A549 treated with ZK216348 at 1 μM for 4 hours (cell line): ENCODE measurements around the gene RUNDC1. TPM values are rescaled to one million over a fixed set of nuclear protein-coding genes. Genes with fewer than 3 reads are reported as not detected.

Source experiments
- total RNA-seq: library from RNA; stranded (reverse); fragments of 200-300 nt; extraction: Qiagen RNA extraction; gene quantifications from 5 replicates; pipeline ENCODE4 v1.2.3, GENCODE V29; 2022; ENCODE audit warnings: low read depth

Gene RUNDC1
- 18.0 to 23.7 TPM (median 21.3 TPM) in 5 replicates for total RNA-seq

DNA sequence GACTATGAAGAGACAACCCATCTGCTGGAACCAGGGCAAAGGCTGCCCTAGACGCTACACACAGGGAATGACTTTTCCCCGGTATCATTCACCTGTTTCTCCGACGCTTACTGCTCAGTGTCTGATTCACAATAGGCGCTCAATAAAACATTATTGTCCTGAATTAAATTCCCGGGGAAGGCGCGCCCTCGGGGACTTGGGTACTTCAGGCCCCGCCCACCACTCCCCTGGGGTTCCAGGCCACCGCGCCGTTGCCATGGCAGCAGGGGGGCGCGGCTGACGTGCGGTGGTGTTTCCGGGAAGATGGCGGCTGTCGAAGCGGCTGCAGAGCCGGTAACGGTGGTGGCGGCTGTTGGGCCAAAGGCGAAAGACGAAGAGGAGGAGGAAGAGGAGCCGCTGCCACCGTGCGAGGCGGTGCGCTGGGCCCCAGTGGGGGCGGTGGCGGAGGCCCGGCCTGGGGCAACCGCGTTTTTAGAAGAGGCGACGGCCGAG is at the start of gene RUNDC1:
Gene RUNDC1 (plus strand): TSS at position 292 of the 492 bp plus-strand sequence. CDS start 12 bp downstream, at position 304.

GRCh38 chr17:42964161-42964932 is 16.0 kb upstream of the RUNDC1 start, which contains the start of gene AARSD1:
Gene AARSD1 (minus strand): TSS chr17:42964454. CDS start chr17:42964440, 14 bp downstream.

DNA sequence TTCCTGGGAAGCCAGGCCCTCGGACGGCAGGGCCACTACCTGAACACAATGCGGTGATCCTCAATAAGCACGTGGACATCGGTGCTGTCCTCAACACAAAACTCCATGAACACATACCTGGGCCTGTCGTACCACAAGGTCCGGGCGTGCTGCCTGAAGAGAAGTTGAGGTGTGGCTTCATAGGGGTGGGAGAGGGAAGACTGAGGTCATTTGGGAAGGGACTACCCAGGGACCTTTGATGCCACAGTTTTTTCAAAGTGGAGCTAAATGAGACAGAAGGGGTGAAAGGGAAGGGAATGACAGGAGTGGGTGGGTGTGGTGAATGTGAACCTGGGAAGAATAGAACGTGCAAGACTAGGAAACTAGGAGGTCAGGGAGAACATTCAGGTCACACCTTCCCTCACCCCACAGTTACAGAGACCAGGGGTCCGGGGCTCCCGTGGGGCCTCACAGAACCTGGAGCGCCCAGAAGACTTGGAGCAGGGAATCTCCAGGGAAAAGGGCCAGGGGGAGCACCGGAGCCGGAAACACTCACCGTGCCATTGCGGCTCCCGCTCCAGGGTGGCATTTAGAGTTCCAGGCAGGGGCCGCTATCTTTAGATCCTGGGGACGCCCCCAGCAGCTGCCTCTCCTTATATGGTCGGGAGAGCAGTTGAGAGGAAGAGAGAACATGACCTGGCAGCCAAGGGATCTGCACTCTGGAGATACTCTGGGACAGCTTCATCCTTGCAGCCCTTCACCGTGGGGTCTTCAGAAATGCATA is 673 bp upstream of the RUNDC1 start, which contains the start of gene PTGES3L:
Gene PTGES3L (minus strand): TSS at position 570 of the 763 bp plus-strand sequence. CDS start 27 bp downstream, at position 543.

DNA sequence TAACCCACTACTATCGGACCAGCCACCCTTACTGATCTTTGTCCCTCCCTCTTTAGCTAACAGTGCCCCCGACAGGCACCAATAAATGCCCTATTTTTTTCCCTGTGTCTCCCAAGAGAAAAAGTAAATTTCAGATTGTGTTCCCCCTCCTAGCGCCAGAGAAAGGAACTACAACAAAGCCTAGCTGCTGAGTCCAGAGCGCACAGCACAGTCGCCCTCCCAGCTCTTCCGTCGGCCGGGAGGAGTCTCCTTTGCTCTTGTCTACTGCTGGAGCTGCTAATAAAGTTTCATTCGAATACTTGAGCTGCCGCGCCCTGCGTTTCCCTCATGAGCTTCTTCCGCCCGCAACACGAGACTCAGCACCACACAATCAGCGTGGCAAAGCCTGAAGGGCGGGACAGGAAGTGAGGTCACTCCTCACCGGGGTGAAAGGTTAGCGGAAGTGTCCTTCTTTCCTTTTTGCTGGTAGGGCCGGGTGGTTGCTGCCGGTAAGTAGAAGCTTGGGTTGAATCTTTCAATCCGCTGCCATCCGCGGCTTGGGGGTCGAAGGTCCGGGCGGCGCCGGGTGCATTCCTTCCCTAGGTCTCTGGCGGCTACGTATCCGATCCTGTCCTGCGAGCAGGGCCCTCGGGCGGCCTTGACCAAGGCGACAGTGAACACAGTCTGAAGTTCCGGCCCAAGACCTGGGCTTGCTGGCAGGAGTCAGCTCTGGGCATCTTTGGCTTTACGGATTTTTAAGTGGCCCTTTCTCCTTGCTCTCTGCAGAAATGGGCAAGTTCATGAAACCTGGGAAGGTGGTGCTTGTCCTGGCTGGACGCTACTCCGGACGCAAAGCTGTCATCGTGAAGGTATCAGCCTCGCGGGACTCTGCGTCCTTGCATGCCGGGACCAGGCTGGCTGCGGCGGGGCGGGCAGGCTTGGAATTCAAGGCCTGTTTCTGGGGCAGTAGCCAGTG is 17.9 kb downstream of the RUNDC1 start, which contains the start of gene RPL27:
Gene RPL27 (plus strand): TSS at position 436 of the 955 bp plus-strand sequence. CDS start 332 bp downstream, at position 768.

DNA sequence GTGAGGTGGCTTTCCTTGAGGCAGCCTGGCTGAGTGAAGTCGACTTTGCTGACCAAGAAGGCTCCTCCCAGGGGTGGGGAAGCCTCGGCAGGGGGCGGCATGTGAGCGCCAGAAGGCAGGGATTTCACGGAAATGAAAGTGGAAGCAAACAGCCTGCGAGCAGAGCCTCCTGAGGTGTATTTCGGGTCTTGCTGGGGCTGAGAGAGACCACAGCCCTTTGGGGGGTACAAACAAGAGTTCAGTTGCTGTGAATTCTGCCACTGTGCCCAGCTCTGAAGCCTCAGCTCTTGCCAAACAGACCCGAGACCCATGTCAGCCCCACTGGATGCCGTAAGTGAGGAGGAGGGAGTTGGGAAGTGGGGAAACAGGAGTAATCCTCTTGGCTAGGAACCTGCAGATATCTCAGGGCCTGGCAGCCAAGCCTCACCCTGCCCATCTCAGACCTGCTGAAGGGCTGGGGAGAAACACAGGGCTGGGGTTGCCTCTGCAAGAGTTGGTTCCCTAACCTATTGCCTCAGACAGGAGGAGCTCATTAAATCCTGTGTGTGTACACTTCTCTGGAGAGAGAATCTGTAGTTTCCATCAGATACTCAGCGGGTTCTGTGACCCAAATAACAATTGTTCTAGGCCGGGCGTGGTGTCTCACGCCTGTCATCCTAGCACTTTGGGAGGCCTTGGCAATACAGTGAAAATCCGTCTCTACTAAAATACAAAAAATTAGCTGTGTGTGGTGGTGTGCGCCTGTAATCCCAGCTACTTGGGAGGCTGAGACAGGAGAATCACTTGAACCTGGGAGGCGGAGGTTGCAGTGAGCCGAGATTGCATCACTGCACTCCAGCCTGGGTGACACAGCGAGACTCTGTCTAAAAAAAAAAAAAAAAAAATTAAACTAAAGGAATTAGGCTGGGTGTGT is 26.5 kb downstream of the RUNDC1 start, which contains the start of gene IFI35:
Gene IFI35 (plus strand): TSS at position 146 of the 913 bp plus-strand sequence. CDS start 164 bp downstream, at position 310.

DNA sequence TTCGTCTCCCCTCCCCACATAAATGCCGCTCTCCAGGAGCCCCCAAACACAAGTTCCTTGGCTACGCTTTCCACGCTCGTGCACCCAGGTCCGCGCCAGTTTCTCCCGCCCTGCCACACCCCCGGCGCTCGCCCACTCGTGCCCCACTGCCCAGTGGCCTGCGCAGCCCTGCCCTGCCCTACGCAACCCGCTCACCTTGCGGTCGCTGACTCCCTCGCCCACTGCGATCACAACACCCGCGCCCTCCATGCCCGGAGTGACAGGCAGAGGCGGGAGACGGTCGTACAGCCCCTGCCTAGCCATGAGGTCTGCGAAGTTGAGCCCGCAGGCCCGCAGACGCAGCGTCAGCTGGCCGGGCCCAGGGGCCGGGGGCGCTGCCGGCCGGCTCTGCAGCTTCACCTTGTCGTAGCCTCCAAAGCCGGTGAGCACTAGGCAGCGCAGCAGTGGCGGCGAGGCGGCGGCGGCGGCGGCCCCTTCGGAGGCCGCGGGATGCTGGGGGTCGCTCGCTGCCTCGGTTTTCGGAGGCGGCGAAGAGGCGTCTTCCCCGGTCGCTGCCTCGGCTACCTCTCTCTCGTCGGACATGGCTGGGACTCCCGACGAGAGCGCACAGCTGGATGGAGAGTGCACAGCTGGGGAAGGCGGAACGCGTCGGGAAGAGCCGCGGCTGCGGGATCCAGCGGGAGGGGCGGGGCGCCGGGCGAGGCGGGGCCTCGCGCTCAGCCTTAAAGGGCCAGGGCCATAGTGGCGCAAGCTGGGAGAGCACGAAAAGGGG is 41.6 kb downstream of the RUNDC1 start, which contains the start of gene VAT1:
Gene VAT1 (minus strand): TSS at position 645 of the 772 bp plus-strand sequence. CDS start 63 bp downstream, at position 582.

DNA sequence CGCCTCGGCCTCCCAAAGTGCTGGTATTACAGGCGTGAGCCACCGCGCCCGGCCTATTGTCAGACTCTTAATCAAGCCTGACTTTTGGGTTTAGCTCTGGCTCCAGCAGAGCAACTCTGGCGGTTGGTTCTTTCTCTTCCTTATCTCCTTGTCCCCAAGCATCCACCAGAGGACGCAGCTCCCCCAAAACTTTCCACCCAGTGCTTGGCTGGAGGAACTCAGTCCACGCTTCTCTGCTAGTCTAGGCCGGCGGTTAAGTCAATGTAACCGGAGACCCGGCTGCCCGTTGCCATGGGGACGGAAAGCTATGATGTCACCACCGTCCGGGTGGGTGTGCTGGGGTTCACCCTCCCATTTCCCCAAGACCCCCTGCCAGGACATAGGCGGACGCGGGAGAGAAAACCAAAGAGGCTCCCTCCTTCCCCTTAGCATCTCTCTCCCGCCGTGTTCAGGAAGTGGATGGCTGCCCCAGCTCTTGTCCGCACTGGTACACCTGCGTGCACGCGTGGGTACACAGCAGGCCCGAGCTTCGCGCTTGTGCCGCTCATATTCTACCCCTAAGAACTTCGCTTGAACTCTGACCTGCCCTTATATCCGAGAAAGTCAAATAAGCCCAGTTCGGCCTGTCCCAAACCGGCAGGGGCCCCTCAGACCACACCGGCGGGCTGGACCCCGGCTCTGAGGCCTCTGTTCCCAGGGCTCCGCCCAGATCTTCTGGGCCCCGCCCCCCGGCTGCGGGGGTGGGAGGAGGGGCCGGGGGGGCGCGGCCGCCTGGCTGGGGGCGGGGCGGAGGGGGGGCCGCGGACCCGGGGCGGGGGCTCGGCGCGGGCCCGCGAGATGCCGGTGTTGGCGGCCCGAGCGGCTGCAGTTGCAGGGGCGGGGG is 44.3 kb downstream of the RUNDC1 start, which contains the start of gene RND2:
Gene RND2 (plus strand): TSS at position 825 of the 883 bp plus-strand sequence. CDS start 117 bp downstream, outside the sequence.

Other genes with a start within 250 kb of the RUNDC1 start
- gene EZH1, start 235.5 kb upstream of the RUNDC1 start, total RNA-seq: 10.2 to 14.6 TPM (median 13.3 TPM) in 5 replicates
- gene RAMP2, start 219.3 kb upstream of the RUNDC1 start, total RNA-seq: 0.74 to 1.3 TPM (median 0.88 TPM) in 4 of 5 replicates, not detected in the other
- gene VPS25, start 207.1 kb upstream of the RUNDC1 start, total RNA-seq: 118 to 129 TPM (median 121 TPM) in 5 replicates
- 0.47 to 2.3 TPM (median 1.7 TPM) in 5 replicates for gene WNK4, start 200.0 kb upstream of the RUNDC1 start, total RNA-seq
- gene COA3, start 181.9 kb upstream of the RUNDC1 start, total RNA-seq: 92.1 to 146 TPM (median 129 TPM) in 5 replicates
- 0.18 TPM in 1 of 5 replicates, not detected in the others for gene CNTD1, start 181.7 kb upstream of the RUNDC1 start, total RNA-seq
- gene BECN1, start 156.3 kb upstream of the RUNDC1 start, total RNA-seq: 73.4 to 105 TPM (median 80.8 TPM) in 5 replicates
- 235 to 258 TPM (median 245 TPM) in 5 replicates for gene PSME3, start 147.2 kb upstream of the RUNDC1 start, total RNA-seq
- gene AOC2, start 136.0 kb upstream of the RUNDC1 start, total RNA-seq: 1.1 to 2.5 TPM (median 1.9 TPM) in 5 replicates
- 1.1 to 2.5 TPM (median 1.2 TPM) in 5 replicates for gene AOC3, start 129.4 kb upstream of the RUNDC1 start, total RNA-seq
- gene G6PC1, start 79.8 kb upstream of the RUNDC1 start, total RNA-seq: not detected in 5 replicates
- gene AARSD1, start 16.1 kb upstream of the RUNDC1 start, total RNA-seq: 55.2 to 67.7 TPM (median 59.1 TPM) in 5 replicates
- gene PTGES3L, start 485 bp upstream of the RUNDC1 start, total RNA-seq: 0.69 to 1.2 TPM (median 0.74 TPM) in 5 replicates
- gene RPL27, start 17.9 kb downstream of the RUNDC1 start, total RNA-seq: 2,630 to 3,512 TPM (median 2,993 TPM) in 5 replicates
- gene IFI35, start 26.2 kb downstream of the RUNDC1 start, total RNA-seq: 16.0 to 22.6 TPM (median 19.8 TPM) in 5 replicates
- gene VAT1, start 41.8 kb downstream of the RUNDC1 start, total RNA-seq: 202 to 253 TPM (median 231 TPM) in 5 replicates
- 0.13 to 0.25 TPM (median 0.16 TPM) in 4 of 5 replicates, not detected in the other for gene RND2, start 44.7 kb downstream of the RUNDC1 start, total RNA-seq
- 25.7 to 31.2 TPM (median 28.2 TPM) in 5 replicates for gene BRCA1, start 144.8 kb downstream of the RUNDC1 start, total RNA-seq
- 31.8 to 47.2 TPM (median 41.3 TPM) in 5 replicates for gene NBR1, start 190.6 kb downstream of the RUNDC1 start, total RNA-seq
- 0.80 to 1.8 TPM (median 0.97 TPM) in 5 replicates for gene TMEM106A, start 231.3 kb downstream of the RUNDC1 start, total RNA-seq
- gene CCDC200, start 248.1 kb downstream of the RUNDC1 start, total RNA-seq: not detected in 5 replicates